ENCODE measurements around the gene TACC2.

- no peak for TF ChIP-seq CTCF (conservative IDR thresholded peaks at IDR 0.05; ENCODE audit: low read length)
- TF ChIP-seq EZH2phosphoT487 (IDR thresholded peaks at IDR 0.05; ENCODE audit: borderline replicate concordance, low read depth, low read length) = no peak
These were observed 165.8 kb downstream of the TACC2 start for GRCh38 chr10:122154545-122155366.

All from OCI-LY7 (cell line).